Activated naive CD4-positive, alpha-beta T cell treated with anti-CD3 and anti-CD28 coated beads, Interleukin-2, amount 10 ng/mL, durations not matched to agents 7 days and 5 days (primary cell): ENCODE data around the gene COL7A1.
A peak's percentile ranks its signal among the peaks of the same experiment; 100 is the strongest.

Experiments used
- CTCF ChIA-PET: fragments of 350-600 bp; sonication (Branson Sonifier 250); formaldehyde crosslinking; loops from one replicate; lab custom pipeline; 2021; ENCODE audit warnings: antibody characterized with exemption; lab: Charles Lee
- DNase-seq: peaks from one replicate; pipeline ENCODE4 v3.0.0-alpha.2; 2020
- H3K27ac Mint-ChIP-seq: one replicate; pipeline ENCODE4 v1.8.0; 2021; ENCODE audit warnings: mild to moderate bottlenecking, moderate library complexity, mixed read lengths
- H3K27me3 Mint-ChIP-seq: one replicate; pipeline ENCODE4 v1.8.0; 2021; ENCODE audit warnings: mild to moderate bottlenecking, mixed read lengths
- H3K36me3 Mint-ChIP-seq: one replicate; pipeline ENCODE4 v1.8.0; 2021; ENCODE audit warnings: mixed read lengths
- H3K4me1 Mint-ChIP-seq: one replicate; pipeline ENCODE4 v1.8.0; 2021; ENCODE audit warnings: mixed read lengths
- H3K4me3 Mint-ChIP-seq: one replicate; pipeline ENCODE4 v1.8.0; 2021; ENCODE audit warnings: mild to moderate bottlenecking, moderate library complexity, mixed read lengths
- H3K9me3 Mint-ChIP-seq: one replicate; pipeline ENCODE4 v1.8.0; 2021; ENCODE audit warnings: mixed read lengths

Gene COL7A1

GRCh38 chr3:48568476-48568875 is 26.7 kb downstream of the COL7A1 start:
- Mint-ChIP-seq H3K27ac (no peak overlapping the region), H3K36me3 (no peaks in the 10 kb centered on the region), H3K27me3 (no peaks in the 10 kb centered on the region), H3K4me3 (no peak overlapping the region), H3K4me1 (peaks cover 7% of the 10 kb centered on the region), H3K9me3 (no peaks in the 10 kb centered on the region)
- CTCF ChIA-PET, result interaction anchor here (0.6 to 3.8 kb wide), 2 partner anchors 10 to 53 kb away, joined by 3 to 13 read pairs; no protein-coding TSS in a partner anchor
- DNase-seq, result no peak

- CTCF ChIA-PET, result interaction anchor here (0.6 to 3.8 kb wide), 3 partner anchors 9 to 131 kb away, joined by 3 to 13 read pairs (median 3); no protein-coding TSS in a partner anchor
- Mint-ChIP-seq H3K9me3 (no peaks in the 10 kb centered on the region), H3K27ac (no peak overlapping the region)
These were observed 27.6 kb downstream of the COL7A1 start for GRCh38 chr3:48567500-48567899.

GRCh38 chr3:48567090-48567489 is 28.0 kb downstream of the COL7A1 start:
- Mint-ChIP-seq H3K27ac (no peak overlapping the region), H3K27me3 (peaks cover 10% of the 10 kb centered on the region), H3K36me3 (no peaks in the 10 kb centered on the region), H3K4me3 (no peak overlapping the region), H3K9me3 (no peaks in the 10 kb centered on the region), H3K4me1 (peaks cover 7% of the 10 kb centered on the region)
- CTCF ChIA-PET, result interaction anchor here (1.1 to 3.8 kb wide), 2 partner anchors 9 to 131 kb away, joined by 3 to 13 read pairs; no protein-coding TSS in a partner anchor
- no peak for DNase-seq

More at GRCh38 chr3:48567500-48567899, 27.6 kb downstream of the COL7A1 start:
- no peak overlapping the region for H3K4me3 Mint-ChIP-seq
- no peak for DNase-seq
- peaks cover 7% of the 10 kb centered on the region for H3K4me1 Mint-ChIP-seq
- H3K27me3 Mint-ChIP-seq, result peaks cover 10% of the 10 kb centered on the region
- H3K36me3 Mint-ChIP-seq, result no peaks in the 10 kb centered on the region

DNA sequence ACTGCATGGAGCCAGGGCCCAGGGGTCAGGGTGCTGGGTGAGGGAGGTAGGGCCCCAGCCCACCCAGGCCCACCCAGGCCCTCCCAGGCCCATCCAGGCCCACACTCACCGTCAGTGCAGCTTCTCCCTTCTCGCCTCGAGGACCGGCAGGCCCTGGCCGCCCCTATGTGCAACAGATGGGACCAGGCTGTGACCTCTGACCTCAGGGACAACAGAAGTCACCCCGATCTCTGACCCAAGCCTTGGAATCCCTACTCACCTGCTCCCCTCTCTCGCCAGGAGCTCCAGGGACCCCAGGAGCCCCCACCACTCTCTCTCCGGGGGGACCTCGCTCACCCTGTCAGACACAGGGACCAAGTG is 28.7 kb downstream of the COL7A1 start:
- CTCF ChIA-PET, result interaction anchor here (0.9 to 3.8 kb wide), 3 partner anchors 8 to 130 kb away, joined by 3 to 13 read pairs (median 4); no protein-coding TSS in a partner anchor
- Mint-ChIP-seq H3K27me3 (peaks cover 15% of the 10 kb centered on the region), H3K9me3 (no peaks in the 10 kb centered on the region), H3K4me1 (peaks cover 7% of the 10 kb centered on the region), H3K4me3 (no peak overlapping the region), H3K27ac (no peak overlapping the region), H3K36me3 (no peaks in the 10 kb centered on the region)
- DNase-seq, result no peak

DNA sequence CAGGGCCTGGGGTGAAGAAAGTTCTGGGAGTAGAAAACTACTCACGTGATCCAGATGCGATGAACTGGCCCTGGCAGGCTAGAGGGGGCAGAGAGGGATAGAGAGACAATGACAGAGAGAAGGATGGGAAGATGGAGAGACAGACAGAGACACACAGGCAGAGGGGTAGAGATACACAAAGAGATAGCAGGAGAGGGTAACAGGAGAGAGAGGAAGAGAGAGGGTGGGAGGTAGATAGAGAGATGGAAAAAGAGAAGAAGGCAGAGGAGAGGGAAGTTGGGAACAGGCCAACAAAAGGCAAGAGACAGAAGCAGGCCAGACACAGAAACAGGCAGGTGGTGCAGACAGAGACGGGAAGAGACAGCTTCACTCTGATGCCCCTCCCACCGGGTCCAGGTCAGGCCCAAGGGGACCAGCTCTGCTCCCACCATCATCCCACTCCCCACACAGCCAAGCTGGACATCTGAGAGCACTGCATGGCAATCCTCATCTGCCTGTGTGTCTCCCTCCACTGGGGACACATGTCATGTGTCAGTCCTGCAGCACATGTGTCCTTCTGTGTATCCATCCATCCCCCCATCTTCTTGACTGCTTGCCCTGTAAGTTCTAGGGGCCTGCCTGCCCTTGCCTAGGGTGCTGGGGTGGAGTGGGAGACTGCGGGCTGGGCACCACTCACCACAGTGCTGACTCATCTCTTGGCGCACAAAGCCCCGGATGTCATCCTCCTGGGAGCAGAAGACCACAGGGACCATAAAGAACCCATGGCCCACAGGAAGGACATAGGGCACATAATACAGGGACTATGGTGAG is 29.3 kb downstream of the COL7A1 start:
- Mint-ChIP-seq H3K9me3 (no peaks in the 10 kb centered on the region), H3K4me1 (peaks cover 12% of the 10 kb centered on the region), H3K36me3 (no peaks in the 10 kb centered on the region), H3K4me3 (no peak overlapping the region), H3K27ac (peak overlapping the region; percentile 60), H3K27me3 (peaks cover 21% of the 10 kb centered on the region)
- peak; percentile 32 for DNase-seq
- CTCF ChIA-PET, result interaction anchor here (0.9 to 3.8 kb wide), 3 partner anchors 8 to 130 kb away, joined by 3 to 13 read pairs (median 4); no protein-coding TSS in a partner anchor

- peaks cover 27% of the 10 kb centered on the region for H3K27me3 Mint-ChIP-seq
- no peaks in the 10 kb centered on the region for H3K9me3 Mint-ChIP-seq
- H3K27ac Mint-ChIP-seq, result no peak overlapping the region
- no peaks in the 10 kb centered on the region for H3K36me3 Mint-ChIP-seq
- peaks cover 12% of the 10 kb centered on the region for H3K4me1 Mint-ChIP-seq
- H3K4me3 Mint-ChIP-seq, result no peak overlapping the region
- no peak for DNase-seq
- CTCF ChIA-PET, result interaction anchor here (1.6 kb wide), 1 partner anchor 129 kb away, joined by 3 read pairs; no protein-coding TSS in a partner anchor
These were observed 29.9 kb downstream of the COL7A1 start for GRCh38 chr3:48565186-48565585.

DNA sequence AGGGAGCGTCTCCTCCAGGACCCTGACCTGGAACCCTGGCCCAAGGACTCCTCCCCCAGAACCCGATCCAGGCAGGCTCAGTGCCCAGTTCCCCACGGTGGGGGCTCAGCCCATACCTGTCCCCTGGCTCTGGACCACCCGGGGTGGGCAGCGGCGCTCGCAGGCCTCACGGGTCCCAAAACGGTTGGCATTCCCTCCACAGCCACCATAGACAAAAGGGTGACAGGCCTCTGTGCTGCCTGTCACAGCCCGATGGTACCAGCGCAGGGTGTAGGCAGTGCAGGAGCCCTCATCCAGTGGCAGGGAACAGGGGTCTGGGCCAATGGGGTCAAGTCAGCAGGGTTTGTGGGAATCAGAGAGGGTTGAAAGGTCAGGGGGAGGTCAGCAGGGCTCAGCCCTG is 30.5 kb downstream of the COL7A1 start:
- Mint-ChIP-seq H3K27ac (no peak overlapping the region), H3K9me3 (no peaks in the 10 kb centered on the region), H3K36me3 (no peaks in the 10 kb centered on the region), H3K4me3 (no peak overlapping the region), H3K4me1 (peaks cover 15% of the 10 kb centered on the region), H3K27me3 (peaks cover 30% of the 10 kb centered on the region)
- DNase-seq, result no peak
- CTCF ChIA-PET, result interaction anchor here (1.6 kb wide), 1 partner anchor 129 kb away, joined by 3 read pairs; no protein-coding TSS in a partner anchor

DNA sequence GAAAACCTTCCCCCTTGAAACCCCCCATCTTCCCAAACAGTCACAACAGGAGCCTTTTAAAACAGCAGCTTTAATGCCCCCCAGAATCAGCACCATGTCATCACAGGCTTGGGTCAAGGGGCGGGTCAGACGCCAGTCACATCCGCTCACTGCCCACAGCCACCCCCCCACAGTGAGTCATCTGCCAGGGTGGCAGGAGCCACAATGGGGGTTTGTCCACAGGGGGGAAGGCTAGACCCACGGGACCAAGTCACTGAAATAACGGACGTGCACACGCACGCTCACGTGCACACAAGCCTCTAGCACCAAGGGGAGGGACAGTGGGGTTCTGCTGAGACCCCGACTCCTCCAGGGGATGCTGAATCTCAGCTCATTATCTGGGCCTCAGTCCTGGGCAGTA is 31.1 kb downstream of the COL7A1 start:
- Mint-ChIP-seq H3K4me3 (no peak overlapping the region), H3K9me3 (no peaks in the 10 kb centered on the region), H3K36me3 (no peaks in the 10 kb centered on the region), H3K27ac (no peak overlapping the region), H3K4me1 (peaks cover 20% of the 10 kb centered on the region), H3K27me3 (peaks cover 33% of the 10 kb centered on the region)
- no peak for DNase-seq
- CTCF ChIA-PET, result interaction anchor here (0.7 to 1.5 kb wide), 2 partner anchors 10 to 71 kb away, joined by 3 read pairs; partner anchors contain the start of gene SLC26A6

GRCh38 chr3:48563382-48563918 is 31.7 kb downstream of the COL7A1 start, which contains the start of gene UCN2:
Gene UCN2 (minus strand): TSS chr3:48563781. CDS start chr3:48563124, 657 bp downstream.
- CTCF ChIA-PET, result interaction anchor here (1.5 kb wide), 1 partner anchor 72 kb away, joined by 3 read pairs; the partner anchor contains the start of gene SLC26A6
- Mint-ChIP-seq H3K27me3 (peaks cover 33% of the 10 kb centered on the region), H3K9me3 (no peaks in the 10 kb centered on the region), H3K4me3 (no peak within 1 kb of the TSS), H3K36me3 (no peaks in the 10 kb centered on the region), H3K27ac (no peak within 1 kb of the TSS), H3K4me1 (peaks cover 26% of the 10 kb centered on the region)
- DNase-seq, result no peak

- Mint-ChIP-seq H3K4me1 (peaks cover 31% of the 10 kb centered on the region), H3K4me3 (no peak overlapping the region), H3K9me3 (no peaks in the 10 kb centered on the region), H3K36me3 (no peaks in the 10 kb centered on the region), H3K27ac (no peak overlapping the region), H3K27me3 (peaks cover 33% of the 10 kb centered on the region)
- no peak for DNase-seq
- CTCF ChIA-PET, result interaction anchor here (1.4 to 1.5 kb wide), 2 partner anchors 73 to 162 kb away, joined by 3 to 5 read pairs; partner anchors contain the start of gene SLC26A6
These were observed 32.6 kb downstream of the COL7A1 start for GRCh38 chr3:48562367-48563095.

DNA sequence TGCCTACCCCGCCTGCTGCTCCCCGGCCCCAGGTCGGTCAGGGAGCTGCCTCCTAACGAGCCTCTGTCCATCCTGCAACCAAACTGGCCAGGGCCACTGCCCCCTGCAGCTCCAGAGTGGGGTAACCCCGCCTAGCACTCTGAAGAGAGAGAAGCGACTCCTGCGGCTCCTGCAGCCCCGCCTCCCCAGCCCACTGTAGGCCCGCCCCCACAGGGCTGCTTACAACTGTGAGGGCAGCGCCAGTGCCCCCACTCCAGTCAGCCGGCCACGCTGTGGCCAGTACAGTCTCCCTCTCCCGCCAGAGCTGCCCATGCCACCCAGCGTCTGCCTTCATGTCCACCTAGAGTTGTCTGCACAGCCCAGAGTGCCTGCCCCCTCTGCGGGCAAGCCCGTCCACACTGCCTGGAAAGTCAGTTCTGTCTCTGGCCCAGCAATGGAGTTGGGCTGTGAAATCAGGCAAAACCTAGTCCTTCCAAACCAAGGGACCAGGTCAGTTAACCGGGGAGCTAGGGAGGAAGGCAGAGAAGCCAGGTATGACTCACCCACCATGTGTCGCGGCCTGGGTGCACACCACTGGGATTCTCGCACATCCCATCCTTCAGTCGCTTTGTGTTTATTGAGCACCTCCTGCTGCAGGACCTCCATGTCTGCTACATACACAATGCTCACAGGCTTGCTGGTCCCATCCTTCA is 33.9 kb downstream of the COL7A1 start:
- CTCF ChIA-PET, result interaction anchor here (1.4 to 5.0 kb wide), 3 partner anchors 12 to 161 kb away, joined by 5 to 25 read pairs (median 5); no protein-coding TSS in a partner anchor
- no peak overlapping the region for H3K4me3 Mint-ChIP-seq
- H3K9me3 Mint-ChIP-seq, result no peaks in the 10 kb centered on the region
- no peaks in the 10 kb centered on the region for H3K36me3 Mint-ChIP-seq
- H3K27me3 Mint-ChIP-seq, result peaks cover 33% of the 10 kb centered on the region
- DNase-seq, result peak; percentile 40
- H3K27ac Mint-ChIP-seq, result no peak overlapping the region
- H3K4me1 Mint-ChIP-seq, result peaks cover 36% of the 10 kb centered on the region

GRCh38 chr3:48560648-48561018 is 34.5 kb downstream of the COL7A1 start:
- Mint-ChIP-seq H3K9me3 (no peaks in the 10 kb centered on the region), H3K27ac (no peak overlapping the region), H3K4me3 (no peak overlapping the region), H3K36me3 (peaks cover 3% of the 10 kb centered on the region), H3K27me3 (peaks cover 33% of the 10 kb centered on the region), H3K4me1 (peaks cover 35% of the 10 kb centered on the region)
- CTCF ChIA-PET, result interaction anchor here (0.7 to 5.0 kb wide), 4 partner anchors 12 to 160 kb away, joined by 3 to 25 read pairs (median 5); partner anchors contain the start of gene SLC26A6
- DNase-seq, result no peak
